CD4-positive, alpha-beta T cell treated with Interleukin-6 for 4 hours (primary cell): ENCODE data around the gene SLC9A4.

Experiments used
- DNase-seq: peaks from one replicate; pipeline ENCODE4 v3.0.0-alpha.2; 2020; ENCODE audit warnings: mixed read lengths

Gene SLC9A4

GRCh38 chr2:102505290-102505689, 32.3 kb downstream of the SLC9A4 start:
- no peak for DNase-seq

- DNase-seq = no peak
Observed at GRCh38 chr2:102506743-102507142, 33.7 kb downstream of the SLC9A4 start.

- DNase-seq = no peak
Observed at GRCh38 chr2:102508863-102509262, 35.8 kb downstream of the SLC9A4 start.

- DNase-seq = no peak
Observed at GRCh38 chr2:102509749-102510148, 36.7 kb downstream of the SLC9A4 start.

- DNase-seq = no peak
Observed at GRCh38 chr2:102510791-102511575, 38.0 kb downstream of the SLC9A4 start.

GRCh38 chr2:102512161-102512560, 39.1 kb downstream of the SLC9A4 start:
- no peak for DNase-seq

GRCh38 chr2:102513355-102513939, 40.4 kb downstream of the SLC9A4 start:
- DNase-seq = no peak

GRCh38 chr2:102514061-102514785, 41.2 kb downstream of the SLC9A4 start:
- no peak for DNase-seq

GRCh38 chr2:102515851-102516250, 42.8 kb downstream of the SLC9A4 start:
- DNase-seq = no peak

- DNase-seq = no peak
Observed at GRCh38 chr2:102518170-102518569, 45.1 kb downstream of the SLC9A4 start.

GRCh38 chr2:102520009-102520408, 47.0 kb downstream of the SLC9A4 start:
- no peak for DNase-seq

- no peak for DNase-seq
Observed at GRCh38 chr2:102520801-102521200, 47.8 kb downstream of the SLC9A4 start.

- no peak for DNase-seq
Observed at GRCh38 chr2:102522162-102522561, 49.1 kb downstream of the SLC9A4 start.

GRCh38 chr2:102522890-102523289, 49.9 kb downstream of the SLC9A4 start:
- no peak for DNase-seq

- DNase-seq = no peak
Observed at GRCh38 chr2:102523651-102524050, 50.6 kb downstream of the SLC9A4 start.

GRCh38 chr2:102527086-102527485, 54.1 kb downstream of the SLC9A4 start:
- DNase-seq = no peak

- DNase-seq = no peak
Observed at GRCh38 chr2:102538491-102538890, 65.5 kb downstream of the SLC9A4 start.

- no peak for DNase-seq
Observed at GRCh38 chr2:102540882-102541281, 67.9 kb downstream of the SLC9A4 start.

- DNase-seq = no peak
Observed at GRCh38 chr2:102544182-102544581, 71.2 kb downstream of the SLC9A4 start.

- DNase-seq = no peak
Observed at GRCh38 chr2:102547462-102547861, 74.4 kb downstream of the SLC9A4 start.

GRCh38 chr2:102549027-102549426, 76.0 kb downstream of the SLC9A4 start:
- DNase-seq = no peak

- DNase-seq = no peak
Observed at GRCh38 chr2:102550151-102550550, 77.1 kb downstream of the SLC9A4 start.

- no peak for DNase-seq
Observed at GRCh38 chr2:102551329-102552096, 78.5 kb downstream of the SLC9A4 start.
